Osteoblast (primary cell): Measurements from ENCODE around the gene GPC5. TPM values are rescaled to one million over a fixed set of nuclear protein-coding genes. Genes with fewer than 3 reads are reported as not detected.

Source experiments
- DNase-seq: peaks from one replicate; pipeline ENCODE4 v3.0.0; 2011; ENCODE audit warnings: low spot score, mixed read lengths; ENCODE audit not compliant: insufficient read length; ENCODE audit errors: missing footprints
- H2AFZ ChIP-seq: 2 replicates; pipeline ENCODE4 v1.6.0; 2011; ENCODE audit warnings: mild to moderate bottlenecking, low read length
- H3K27ac ChIP-seq: 2 replicates; pipeline ENCODE4 v1.5.1; 2011; ENCODE audit warnings: mild to moderate bottlenecking, low read depth, low read length, moderate library complexity
- H3K27me3 ChIP-seq: 2 replicates; pipeline ENCODE4 v1.6.0; 2012; ENCODE audit warnings: mild to moderate bottlenecking, control low read depth, inconsistent platforms, low read length, moderate library complexity; ENCODE audit not compliant: insufficient read depth
- H3K36me3 ChIP-seq: 2 replicates; pipeline ENCODE4 v1.5.1; 2011; ENCODE audit warnings: mild to moderate bottlenecking, low read length, control low read depth, moderate library complexity; ENCODE audit not compliant: insufficient read depth
- H3K4me1 ChIP-seq: 2 replicates; pipeline ENCODE4 v1.5.1; 2011; ENCODE audit warnings: mild to moderate bottlenecking, low read length, control low read depth, moderate library complexity; ENCODE audit not compliant: insufficient read depth
- H3K4me2 ChIP-seq: 2 replicates; pipeline ENCODE4 v1.6.0; 2011; ENCODE audit warnings: mild to moderate bottlenecking, low read length; ENCODE audit not compliant: insufficient read depth
- H3K4me3 ChIP-seq: fragments of 200-600 bp; sonication (generic); 3 replicates; pipeline ENCODE4 v1.5.1; 2012; ENCODE audit warnings: mild to moderate bottlenecking, low read length, inconsistent platforms; ENCODE audit not compliant: insufficient read depth
- H3K79me2 ChIP-seq: 2 replicates; pipeline ENCODE4 v1.6.0; 2012; ENCODE audit warnings: mild to moderate bottlenecking, low read length, control low read depth, inconsistent platforms; ENCODE audit not compliant: insufficient read depth
- H3K9me3 ChIP-seq: 2 replicates; pipeline ENCODE4 v1.5.1; 2011; ENCODE audit warnings: low read depth, low read length, control low read depth
- H4K20me1 ChIP-seq: 2 replicates; pipeline ENCODE4 v1.6.0; 2012; ENCODE audit warnings: mild to moderate bottlenecking, low read length, control low read depth; ENCODE audit not compliant: insufficient read depth
- total RNA-seq: library from RNA; depleted of rRNA; stranded (reverse); fragments of >200 nt; gene quantifications from 2 replicates; pipeline ENCODE4 v1.2.3, GENCODE V29; 2012
- TF ChIP-seq, protein P1 (sequence below): IDR thresholded peaks from 2 replicates; pipeline ENCODE4 v1.5.1; 2011; ENCODE audit warnings: mild to moderate bottlenecking, low read depth, low read length, moderate library complexity; ENCODE audit errors: extremely low read depth

GPC5 gene
- total RNA-seq, 1 donor: 0.36 TPM

DNA sequence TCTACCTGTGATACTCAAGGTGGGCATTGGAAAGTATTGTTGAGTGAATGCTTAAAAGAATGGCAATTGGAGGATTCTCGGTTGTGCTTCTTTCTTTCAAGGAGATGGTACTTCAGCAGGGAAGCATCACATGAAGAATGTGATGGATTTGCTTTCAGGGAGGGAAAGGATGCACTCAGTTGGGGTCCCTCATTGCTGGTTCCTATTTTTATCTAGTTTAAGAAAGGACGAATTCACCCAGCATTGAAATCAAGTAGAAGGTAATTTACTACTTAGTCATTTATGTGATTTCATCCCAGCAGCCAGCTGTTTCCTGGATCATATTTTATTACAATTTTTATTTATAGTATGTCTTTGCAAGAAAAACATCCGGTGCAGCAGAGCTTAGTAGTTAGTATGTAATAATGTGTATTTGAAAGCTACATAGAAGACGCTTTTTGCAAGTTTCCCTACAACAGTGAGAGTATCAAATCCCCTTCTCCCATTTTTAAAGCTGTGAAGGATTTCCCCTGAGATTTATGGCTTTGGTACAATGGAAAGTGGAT is 417.9 kb downstream of the GPC5 start:
- peaks cover 2% of the 10 kb centered on the region for H3K9me3 ChIP-seq
- peak; percentile 6 for DNase-seq
- no peak overlapping the region for H2AFZ ChIP-seq
- no peaks in the 10 kb centered on the region for H4K20me1 ChIP-seq
- no peaks in the 10 kb centered on the region for H3K27me3 ChIP-seq
- H3K79me2 ChIP-seq: no peaks in the 10 kb centered on the region
- no peaks in the 10 kb centered on the region for H3K4me1 ChIP-seq
- H3K27ac ChIP-seq: no peak overlapping the region
- H3K36me3 ChIP-seq: no peaks in the 10 kb centered on the region
- TF ChIP-seq, protein P1, sequence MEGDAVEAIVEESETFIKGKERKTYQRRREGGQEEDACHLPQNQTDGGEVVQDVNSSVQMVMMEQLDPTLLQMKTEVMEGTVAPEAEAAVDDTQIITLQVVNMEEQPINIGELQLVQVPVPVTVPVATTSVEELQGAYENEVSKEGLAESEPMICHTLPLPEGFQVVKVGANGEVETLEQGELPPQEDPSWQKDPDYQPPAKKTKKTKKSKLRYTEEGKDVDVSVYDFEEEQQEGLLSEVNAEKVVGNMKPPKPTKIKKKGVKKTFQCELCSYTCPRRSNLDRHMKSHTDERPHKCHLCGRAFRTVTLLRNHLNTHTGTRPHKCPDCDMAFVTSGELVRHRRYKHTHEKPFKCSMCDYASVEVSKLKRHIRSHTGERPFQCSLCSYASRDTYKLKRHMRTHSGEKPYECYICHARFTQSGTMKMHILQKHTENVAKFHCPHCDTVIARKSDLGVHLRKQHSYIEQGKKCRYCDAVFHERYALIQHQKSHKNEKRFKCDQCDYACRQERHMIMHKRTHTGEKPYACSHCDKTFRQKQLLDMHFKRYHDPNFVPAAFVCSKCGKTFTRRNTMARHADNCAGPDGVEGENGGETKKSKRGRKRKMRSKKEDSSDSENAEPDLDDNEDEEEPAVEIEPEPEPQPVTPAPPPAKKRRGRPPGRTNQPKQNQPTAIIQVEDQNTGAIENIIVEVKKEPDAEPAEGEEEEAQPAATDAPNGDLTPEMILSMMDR: no peak
- no peak overlapping the region for H3K4me3 ChIP-seq
- H3K4me2 ChIP-seq: no peak overlapping the region

DNA sequence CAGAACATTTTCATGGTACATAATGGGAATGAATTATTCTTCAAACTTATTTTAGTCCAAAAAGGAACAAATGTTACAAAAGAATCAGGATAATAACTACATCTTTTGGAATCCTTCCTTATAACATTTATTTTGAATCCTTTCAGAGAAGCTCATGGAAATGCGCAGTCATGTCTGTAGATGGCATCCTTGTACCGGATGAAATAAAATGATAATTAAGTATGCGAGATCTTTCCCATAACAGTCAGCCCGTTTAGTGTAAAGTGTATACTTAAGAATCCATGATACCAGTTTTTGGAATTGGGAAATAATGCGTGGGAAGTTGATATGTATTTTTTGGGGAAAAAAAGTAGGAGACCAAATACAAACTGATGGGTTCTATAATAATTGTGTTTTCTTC is 418.8 kb downstream of the GPC5 start:
- Histone ChIP-seq H3K27ac (no peak overlapping the region), H3K4me2 (no peak overlapping the region), H3K79me2 (no peaks in the 10 kb centered on the region), H3K9me3 (peaks cover 2% of the 10 kb centered on the region), H4K20me1 (no peaks in the 10 kb centered on the region), H3K27me3 (no peaks in the 10 kb centered on the region), H3K36me3 (no peaks in the 10 kb centered on the region), H2AFZ (no peak overlapping the region), H3K4me1 (no peaks in the 10 kb centered on the region), H3K4me3 (no peak overlapping the region)
- no peak for DNase-seq
- TF ChIP-seq, protein P1: no peak

DNA sequence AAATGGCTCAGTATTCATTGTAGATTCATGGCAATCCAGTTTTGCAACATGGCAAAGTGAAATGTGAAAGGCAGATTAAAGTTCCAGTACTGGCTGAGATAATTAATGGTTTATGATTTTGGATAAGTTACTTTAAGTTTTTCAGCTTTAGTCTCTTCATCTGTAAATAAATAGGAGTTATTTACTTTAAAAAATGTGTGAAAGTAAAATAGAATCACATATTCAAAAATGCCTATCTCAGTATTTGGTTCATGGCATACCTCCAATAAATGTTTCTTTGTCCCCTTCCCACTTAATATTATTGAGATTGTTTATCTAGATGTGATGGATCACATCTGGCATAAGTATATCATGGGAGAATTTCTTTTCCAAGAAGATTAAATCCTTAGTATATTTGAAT is 426.0 kb downstream of the GPC5 start:
- Histone ChIP-seq H3K4me3 (no peak overlapping the region), H3K27ac (no peak overlapping the region), H3K79me2 (no peaks in the 10 kb centered on the region), H3K27me3 (no peaks in the 10 kb centered on the region), H3K4me1 (no peaks in the 10 kb centered on the region), H3K36me3 (no peaks in the 10 kb centered on the region), H2AFZ (no peak overlapping the region), H3K4me2 (no peak overlapping the region), H4K20me1 (no peaks in the 10 kb centered on the region), H3K9me3 (no peaks in the 10 kb centered on the region)
- DNase-seq: no peak
- TF ChIP-seq, protein P1: no peak

DNA sequence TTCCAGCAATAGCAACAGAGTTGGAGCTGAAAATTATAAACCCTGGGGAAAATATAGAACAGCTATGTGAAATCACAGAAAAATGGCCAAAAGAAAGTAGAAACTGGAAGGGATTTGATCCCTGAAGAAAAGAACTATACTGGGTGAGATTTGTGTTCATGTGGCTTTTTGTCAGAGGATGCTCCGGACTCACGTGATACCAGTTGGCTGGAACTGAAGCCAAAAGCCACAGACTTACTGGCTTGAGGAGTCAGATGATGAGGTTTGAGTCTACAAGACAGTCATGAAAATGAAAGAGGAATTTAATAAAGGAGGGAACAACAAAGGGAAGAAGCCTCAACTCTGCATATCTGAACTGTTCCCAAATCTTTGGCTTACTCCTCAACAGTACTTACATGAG is 427.1 kb downstream of the GPC5 start:
- H3K27me3 ChIP-seq: no peaks in the 10 kb centered on the region
- no peak overlapping the region for H3K4me3 ChIP-seq
- no peak overlapping the region for H3K4me2 ChIP-seq
- H3K79me2 ChIP-seq: no peaks in the 10 kb centered on the region
- no peaks in the 10 kb centered on the region for H4K20me1 ChIP-seq
- no peaks in the 10 kb centered on the region for H3K36me3 ChIP-seq
- DNase-seq: no peak
- TF ChIP-seq, protein P1: no peak
- H2AFZ ChIP-seq: no peak overlapping the region
- no peaks in the 10 kb centered on the region for H3K9me3 ChIP-seq
- H3K27ac ChIP-seq: no peak overlapping the region
- no peaks in the 10 kb centered on the region for H3K4me1 ChIP-seq
